PC-3 (cell line): Measurements from ENCODE around the gene TEDC1. TPM values are rescaled to one million over a fixed set of nuclear protein-coding genes. Genes with fewer than 3 reads are reported as not detected.
A peak's percentile ranks its signal among the peaks of the same experiment; 100 is the strongest.

Experiments used
- ATAC-seq: fragments of 200-7000 bp; cut with Tn5 transposase; 2 replicates; pipeline ENCODE4 v1.9.1; 2020; ENCODE audit warnings: mild to moderate bottlenecking, moderate library complexity
- BruUV-seq: library from RNA; stranded (reverse); fragments of 400-500 nt; replicated peaks from 2 replicates; lab custom pipeline; 2021; lab: Mats Ljungman, UMichigan
- CTCF ChIA-PET: fragments of 300-600 bp; sonication (Branson Sonifier 250); formaldehyde crosslinking; loops from one replicate; lab custom pipeline; 2022; ENCODE audit warnings: antibody characterized with exemption; lab: Charles Lee
- POLR2A ChIA-PET: fragments of 300-600 bp; sonication (Branson Sonifier 250); formaldehyde crosslinking; loops from one replicate; lab custom pipeline; 2022; ENCODE audit warnings: antibody characterized with exemption; ENCODE audit not compliant: unreplicated experiment; lab: Charles Lee
- DNase-seq: peaks from one replicate; pipeline ENCODE4 v3.0.0-alpha.2; 2015
- H2AFZ ChIP-seq: fragments of 300-600 bp; sonication (generic); 2 replicates; pipeline ENCODE4 v1.6.0; 2016; ENCODE audit warnings: antibody characterized with exemption, low read length
- H3F3A ChIP-seq: fragments of 300-600 bp; sonication (generic); one replicate; pipeline ENCODE4 v1.6.0; 2017; ENCODE audit warnings: antibody characterized with exemption, low read length, control low read depth, mild to moderate bottlenecking; ENCODE audit not compliant: unreplicated experiment
- H3K27ac ChIP-seq: fragments of 300-600 bp; sonication (generic); 2 replicates; pipeline ENCODE4 v1.5.1; 2016; ENCODE audit warnings: mild to moderate bottlenecking, low read length
- H3K27me3 ChIP-seq: fragments of 300-600 bp; sonication (generic); 2 replicates; pipeline ENCODE4 v1.6.1; 2016; ENCODE audit warnings: low read length, mixed read lengths
- H3K36me3 ChIP-seq: fragments of 300-600 bp; sonication (generic); 2 replicates; pipeline ENCODE4 v1.6.1; 2016; ENCODE audit warnings: low read depth, mixed run types, low read length, mixed read lengths
- H3K4me1 ChIP-seq: fragments of 300-600 bp; sonication (generic); 2 replicates; pipeline ENCODE4 v1.5.1; 2016; ENCODE audit warnings: low read length; ENCODE audit not compliant: insufficient read depth
- H3K4me2 ChIP-seq: fragments of 300-600 bp; sonication (generic); 2 replicates; pipeline ENCODE4 v1.6.0; 2016; ENCODE audit warnings: low read length
- H3K4me3 ChIP-seq: fragments of 300-600 bp; sonication (generic); 2 replicates; pipeline ENCODE4 v1.5.1; 2016; ENCODE audit warnings: mild to moderate bottlenecking, low read length, mixed read lengths
- H3K79me2 ChIP-seq: fragments of 300-600 bp; sonication (generic); 2 replicates; pipeline ENCODE4 v1.6.1; 2017; ENCODE audit warnings: low read length, mixed read lengths
- H3K9ac ChIP-seq: fragments of 300-600 bp; sonication (generic); 2 replicates; pipeline ENCODE4 v1.6.0; 2016; ENCODE audit warnings: mild to moderate bottlenecking, low read length
- H3K9me2 ChIP-seq: fragments of 300-600 bp; sonication (generic); replicated peaks from 2 replicates; pipeline ENCODE4 v1.6.1; 2016; ENCODE audit warnings: mixed run types, low read length, mixed read lengths
- H3K9me3 ChIP-seq: fragments of 300-600 bp; sonication (generic); 2 replicates; pipeline ENCODE4 v1.6.1; 2016; ENCODE audit warnings: low read length, mixed read lengths
- H4K20me1 ChIP-seq: fragments of 300-600 bp; sonication (generic); 2 replicates; pipeline ENCODE4 v1.6.1; 2016; ENCODE audit warnings: low read length, mixed read lengths
- CTCF ChIP-seq: fragments of 300-600 bp; sonication (generic); conservative IDR thresholded peaks from 2 replicates; pipeline ENCODE4 v1.5.1; 2017; ENCODE audit warnings: antibody characterized with exemption, low read depth, mild to moderate bottlenecking, low read length
- EZH2 ChIP-seq: fragments of 300-600 bp; sonication (generic); IDR thresholded peaks from one replicate; pipeline ENCODE4 v1.6.1; 2017; ENCODE audit warnings: antibody characterized with exemption, mild to moderate bottlenecking, low read length; ENCODE audit not compliant: unreplicated experiment
- EZH2phosphoT487 ChIP-seq: fragments of 300-600 bp; sonication (generic); IDR thresholded peaks from 2 replicates; pipeline ENCODE4 v1.6.1; 2018; ENCODE audit warnings: mild to moderate bottlenecking, antibody characterized with exemption, low read length, borderline replicate concordance
- intact Hi-C: fragments of 100-400 bp; cut with micrococcal nuclease; formaldehyde crosslinking; loops from 2 replicates; pipeline ENCODE4 v1.9.0; 2023
- total RNA-seq: library from RNA; depleted of rRNA; stranded (reverse); fragments of >200 nt; gene quantifications from 2 replicates; pipeline ENCODE4 v1.2.3, GENCODE V29; 2014

The TEDC1 gene
- total RNA-seq, 1 experiment from 2014 or later = 66.7 TPM

GRCh38 chr14:105528586-105529318 is 37.7 kb downstream of the TEDC1 start:
- H3K4me1 ChIP-seq = peaks cover 10% of the 10 kb centered on the region; the same call in 1 of the 2 replicates
- intact Hi-C loops = loop anchor here (2.0 kb wide), 1 partner anchor 38 kb away; the partner anchor contains the start of gene TEDC1
- DNase-seq (no peak), ATAC-seq (peak; percentile 1; the same call in 1 of the 2 replicates)
- ChIA-PET POLR2A (interaction anchor here (0.6 kb wide), 1 partner anchor 17 kb away, joined by 4 read pairs; no protein-coding TSS in a partner anchor), CTCF (interaction anchor here (0.9 to 1.3 kb wide), 4 partner anchors 37 to 158 kb away, joined by 5 read pairs; partner anchors contain the start of gene TEDC1)
- peak overlapping the region; percentile 75; the same call in 1 of the 2 replicates for H3K4me3 ChIP-seq
- no peak overlapping the region for H3K27ac ChIP-seq
- no TSS peak for BruUV-seq
- no peaks in the 10 kb centered on the region for H3F3A ChIP-seq
- no peak overlapping the region; the same call in 1 of the 2 replicates for H3K9ac ChIP-seq
- no peaks in the 10 kb centered on the region for H3K9me2 ChIP-seq
- no peaks in the 10 kb centered on the region for H3K36me3 ChIP-seq
- no peaks in the 10 kb centered on the region for H3K27me3 ChIP-seq
- no peaks in the 10 kb centered on the region for H3K9me3 ChIP-seq
- no peak for TF ChIP-seq EZH2phosphoT487
- no peak for TF ChIP-seq CTCF
- no peak for TF ChIP-seq EZH2
- H3K79me2 ChIP-seq = peaks cover 9% of the 10 kb centered on the region; the same call in 1 of the 2 replicates
- no peaks in the 10 kb centered on the region for H4K20me1 ChIP-seq
- peak overlapping the region; percentile 82; the same call in 1 of the 2 replicates for H2AFZ ChIP-seq
- H3K4me2 ChIP-seq = peak overlapping the region; percentile 94

- Histone ChIP-seq H3K9ac (no peak overlapping the region), H3K4me2 (no peak overlapping the region), H3K4me1 (peaks cover 10% of the 10 kb centered on the region; the same call in 1 of the 2 replicates), H3K27ac (no peak overlapping the region), H4K20me1 (no peaks in the 10 kb centered on the region), H3K4me3 (no peak overlapping the region), H3K9me2 (no peaks in the 10 kb centered on the region), H3F3A (no peaks in the 10 kb centered on the region), H2AFZ (no peak overlapping the region), H3K27me3 (no peaks in the 10 kb centered on the region), H3K79me2 (peaks cover 9% of the 10 kb centered on the region; the same call in 1 of the 2 replicates), H3K36me3 (no peaks in the 10 kb centered on the region), H3K9me3 (no peaks in the 10 kb centered on the region)
- ATAC-seq (no peak), DNase-seq (no peak)
- ChIA-PET CTCF (no interaction called here), POLR2A (no interaction called here)
- BruUV-seq = no TSS peak
- intact Hi-C loops = loop anchor here (2.0 kb wide), 1 partner anchor 38 kb away; the partner anchor contains the start of gene TEDC1
- TF ChIP-seq EZH2phosphoT487 (no peak), EZH2 (no peak), CTCF (no peak)
Observed at GRCh38 chr14:105529319-105529568, 38.2 kb downstream of the TEDC1 start.
